H1 (cell line): ENCODE measurements around the gene DRC1. TPM values are rescaled to one million over a fixed set of nuclear protein-coding genes. Genes with fewer than 3 reads are reported as not detected.

Experiments used
- CTCF ChIA-PET: fragments of 300-600 bp; sonication (Branson Sonifier 250); formaldehyde crosslinking; loops from one replicate; lab custom pipeline; 2021; ENCODE audit not compliant: partially characterized antibody; lab: Charles Lee
- POLR2A ChIA-PET: fragments of 300-600 bp; sonication (Branson Sonifier 250); formaldehyde crosslinking; loops from one replicate; lab custom pipeline; 2021; ENCODE audit warnings: inconsistent platforms; ENCODE audit not compliant: partially characterized antibody; lab: Charles Lee
- DNase-seq, 2 experiments: peaks; one replicate each; pipeline versions ENCODE4 v3.0.0 to v3.0.0-alpha.2; 2010 to 2022; ENCODE audit warnings: low spot score in 2 of 2, low read depth in 1 of 2, mixed read lengths in 1 of 2
- FAIRE-seq: peaks from 2 replicates; lab custom pipeline; 2011; peaks lifted over from hg19 to GRCh38; lab: Jason Lieb, UNC
- H2AFZ ChIP-seq: 2 replicates; pipeline ENCODE4 v1.8.1; 2012; ENCODE audit warnings: low read length, inconsistent platforms
- H2AK5ac ChIP-seq: 2 replicates; pipeline ENCODE4 v1.6.1; 2013; ENCODE audit warnings: low read depth, low read length
- H2BK120ac ChIP-seq: replicated peaks from 2 replicates; pipeline ENCODE3; 2013; ENCODE audit warnings: low read depth, low read length, inconsistent platforms
- H2BK12ac ChIP-seq: 2 replicates; pipeline ENCODE4 v1.6.1; 2013; ENCODE audit warnings: low read depth, low read length
- H2BK15ac ChIP-seq: 2 replicates; pipeline ENCODE4 v1.6.1; 2013; ENCODE audit warnings: low read length
- H2BK20ac ChIP-seq: 2 replicates; pipeline ENCODE4 v1.6.1; 2013; ENCODE audit warnings: low read length
- H2BK5ac ChIP-seq: 2 replicates; pipeline ENCODE4 v1.6.1; 2013; ENCODE audit warnings: low read depth, low read length
- H3K14ac ChIP-seq: 2 replicates; pipeline ENCODE4 v1.6.1; 2013; ENCODE audit warnings: inconsistent platforms; ENCODE audit not compliant: insufficient read length
- H3K18ac ChIP-seq: 2 replicates; pipeline ENCODE4 v1.6.1; 2013; ENCODE audit warnings: low read length; ENCODE audit errors: extremely low read depth
- H3K23ac ChIP-seq: 2 replicates; pipeline ENCODE4 v1.6.1; 2013; ENCODE audit warnings: inconsistent platforms; ENCODE audit not compliant: insufficient read length
- H3K23me2 ChIP-seq: 2 replicates; pipeline ENCODE4 v1.6.1; 2013; ENCODE audit warnings: low read depth, low read length
- H3K27ac ChIP-seq: 2 replicates; pipeline ENCODE4 v1.6.1; 2011; ENCODE audit warnings: low read depth, low read length, inconsistent platforms
- H3K27me3 ChIP-seq, 4 experiments: replicated peaks in 1 of 4; 1 replicate in 1 of 4; 2 replicates in 3 of 4; pipeline versions ENCODE4 v1.6.1 to v1.8.1; 2011 to 2013; ENCODE audit warnings: low read length in 3 of 4, mild to moderate bottlenecking in 3 of 4, inconsistent platforms in 2 of 4, mixed read lengths in 2 of 4, moderate library complexity in 1 of 4; ENCODE audit not compliant: control insufficient read depth in 3 of 4, insufficient read depth in 3 of 4; ENCODE audit errors: extremely low read depth in 1 of 4
- H3K36me3 ChIP-seq, 4 experiments: 2 replicates each; pipeline versions ENCODE4 v1.6.1 to v1.8.1; 2011 to 2013; ENCODE audit warnings: mild to moderate bottlenecking in 4 of 4, low read length in 3 of 4, moderate library complexity in 2 of 4, control low read depth in 1 of 4, inconsistent platforms in 1 of 4; ENCODE audit not compliant: insufficient read depth in 4 of 4, control insufficient read depth in 2 of 4
- H3K4ac ChIP-seq: replicated peaks from 2 replicates; pipeline ENCODE3; 2013; ENCODE audit warnings: low read length, low read depth, mixed read lengths, inconsistent platforms; ENCODE audit not compliant: insufficient read length
- H3K4me1 ChIP-seq, 4 experiments: replicated peaks in 1 of 4; 1 replicate in 1 of 4; 2 replicates in 3 of 4; pipeline versions ENCODE4 v1.6.1 to v1.8.1; 2011 to 2013; ENCODE audit warnings: low read length in 3 of 4, inconsistent platforms in 2 of 4, mixed read lengths in 1 of 4; ENCODE audit not compliant: insufficient read depth in 4 of 4, control insufficient read depth in 3 of 4
- H3K4me2 ChIP-seq, 2 experiments: 2 replicates each; pipeline versions ENCODE4 v1.6.1 to v1.8.1; 2011 to 2013; ENCODE audit warnings: low read depth in 2 of 2, low read length in 2 of 2, control low read depth in 1 of 2, inconsistent platforms in 1 of 2, mild to moderate bottlenecking in 1 of 2; ENCODE audit not compliant: insufficient read depth in 1 of 2
- H3K4me3 ChIP-seq, 4 experiments: fragments of 200-600, 300-600 bp in 1 of 4; sonication (generic), shearing (Covaris generic), sonication (Bioruptor Twin) in 1 of 4; 2 replicates each; pipeline versions ENCODE4 v1.5.1 to v1.8.1; 2011 to 2016; ENCODE audit warnings: low read length in 4 of 4, low read depth in 3 of 4, control low read depth in 2 of 4, inconsistent platforms in 2 of 4, mild to moderate bottlenecking in 2 of 4, mixed read lengths in 1 of 4, moderate library complexity in 1 of 4; ENCODE audit not compliant: insufficient read depth in 2 of 4; ENCODE audit errors: extremely low read depth in 1 of 4
- H3K56ac ChIP-seq: replicated peaks from 2 replicates; pipeline ENCODE3; 2013; ENCODE audit warnings: low read depth, mild to moderate bottlenecking, mixed read lengths, low read length, inconsistent platforms; ENCODE audit not compliant: insufficient read length
- H3K79me1 ChIP-seq: 2 replicates; pipeline ENCODE4 v1.6.1; 2013; ENCODE audit warnings: low read depth, low read length, control low read depth
- H3K79me2 ChIP-seq, 2 experiments: 2 replicates each; pipeline versions ENCODE4 v1.6.1 to v1.8.1; 2012 to 2013; ENCODE audit warnings: low read length in 2 of 2, mild to moderate bottlenecking in 2 of 2, inconsistent platforms in 1 of 2; ENCODE audit not compliant: insufficient read depth in 2 of 2, control insufficient read depth in 1 of 2
- H3K9ac ChIP-seq, 4 experiments: replicated peaks in 1 of 4; 1 replicate in 1 of 4; 2 replicates in 3 of 4; pipeline versions ENCODE4 v1.6.1 to v1.8.1; 2011 to 2013; ENCODE audit warnings: low read depth in 3 of 4, low read length in 3 of 4, control low read depth in 2 of 4, mild to moderate bottlenecking in 2 of 4, moderate library complexity in 2 of 4, inconsistent platforms in 1 of 4; ENCODE audit errors: extremely low read depth in 1 of 4
- H3K9me3 ChIP-seq, 2 experiments: 2 replicates each; pipeline versions ENCODE4 v1.6.1 to v1.8.1; 2012 to 2013; ENCODE audit warnings: mild to moderate bottlenecking in 2 of 2, moderate library complexity in 2 of 2, control low read depth in 1 of 2, inconsistent platforms in 1 of 2, low read depth in 1 of 2, low read length in 1 of 2, mixed read lengths in 1 of 2; ENCODE audit not compliant: insufficient read depth in 2 of 2
- H4K20me1 ChIP-seq, 2 experiments: replicated peaks in 1 of 2; 2 replicates each; pipeline versions ENCODE3 to v1.8.1; 2011 to 2013; ENCODE audit warnings: inconsistent platforms in 2 of 2, low read length in 2 of 2, mild to moderate bottlenecking in 1 of 2; ENCODE audit not compliant: insufficient read depth in 2 of 2, control insufficient read depth in 1 of 2
- H4K5ac ChIP-seq: 2 replicates; pipeline ENCODE4 v1.6.1; 2013; ENCODE audit warnings: low read length, low read depth, mixed read lengths, inconsistent platforms; ENCODE audit not compliant: insufficient read length
- H4K8ac ChIP-seq: 2 replicates; pipeline ENCODE4 v1.8.0; 2013; ENCODE audit warnings: mild to moderate bottlenecking, moderate library complexity, low read length, inconsistent platforms; ENCODE audit not compliant: insufficient read depth; ENCODE audit errors: extremely low read depth
- H4K91ac ChIP-seq: replicated peaks from 2 replicates; pipeline ENCODE3; 2013; ENCODE audit warnings: low read length, mixed read lengths, inconsistent platforms; ENCODE audit not compliant: insufficient read length
- ATF3 ChIP-seq: IDR thresholded peaks from 2 replicates; pipeline ENCODE4 v1.6.1; 2011; ENCODE audit warnings: low read depth, mild to moderate bottlenecking, low read length; ENCODE audit not compliant: insufficient read depth
- BACH1 ChIP-seq: IDR thresholded peaks from 2 replicates; pipeline ENCODE4 v1.6.1; 2012; ENCODE audit warnings: low read length, improper control_type of control experiment
- BRCA1 ChIP-seq: IDR thresholded peaks from 2 replicates; pipeline ENCODE4 v1.6.1; 2012; ENCODE audit warnings: low read depth, low read length, improper control_type of control experiment
- CBX8 ChIP-seq: fragments of 300-800, 300-1000 bp; sonication (generic); IDR thresholded peaks from 2 replicates; pipeline ENCODE4 v1.7.1; 2016; ENCODE audit warnings: low read depth, low read length, borderline replicate concordance
- CTBP2 ChIP-seq: IDR thresholded peaks from 2 replicates; pipeline ENCODE4 v1.7.0; 2011; ENCODE audit warnings: borderline replicate concordance, mild to moderate bottlenecking, moderate library complexity, mixed read lengths, low read length; ENCODE audit not compliant: insufficient read depth, insufficient read length
- EGR1 ChIP-seq: IDR thresholded peaks from 2 replicates; pipeline ENCODE4 v1.6.1; 2011; ENCODE audit warnings: low read depth, low read length, borderline replicate concordance
- EZH2 ChIP-seq: fragments of 200-600 bp; sonication (generic); IDR thresholded peaks from 2 replicates; pipeline ENCODE4 v1.7.1; 2012; ENCODE audit warnings: low read depth, mild to moderate bottlenecking, moderate library complexity, low read length, inconsistent platforms; ENCODE audit not compliant: severe bottlenecking
- GTF2F1 ChIP-seq: IDR thresholded peaks from 2 replicates; pipeline ENCODE4 v1.6.1; 2012; ENCODE audit warnings: low read depth, low read length, improper control_type of control experiment, borderline replicate concordance
- KDM1A ChIP-seq: fragments of 200-600, 300-600 bp; sonication (generic); IDR thresholded peaks from 2 replicates; pipeline ENCODE4 v1.7.1; 2016; ENCODE audit warnings: mild to moderate bottlenecking, low read length, borderline replicate concordance
- KDM5A ChIP-seq: fragments of 200-600 bp; IDR thresholded peaks from 2 replicates; pipeline ENCODE4 v1.7.1; 2012; ENCODE audit warnings: mild to moderate bottlenecking, low read length, inconsistent platforms, mixed read lengths
- SAP30 ChIP-seq: fragments of 300-600 bp; sonication (generic); IDR thresholded peaks from 2 replicates; pipeline ENCODE4 v1.7.1; 2012; ENCODE audit warnings: low read length, moderate library complexity, mild to moderate bottlenecking, inconsistent platforms; ENCODE audit not compliant: insufficient read depth, insufficient replicate concordance
- SIRT6 ChIP-seq: IDR thresholded peaks from one replicate; pipeline ENCODE4 v1.7.1; 2012; ENCODE audit warnings: low read length, inconsistent platforms
- SP4 ChIP-seq: IDR thresholded peaks from 2 replicates; pipeline ENCODE4 v1.6.1; 2012; ENCODE audit warnings: low read length, inconsistent platforms
- WGBS, 2 experiments: shearing (Covaris generic) in 1 of 2; methylation state at CpG; one replicate each; pipeline versions ENCODE4 v1.1.6 to v1.1.7; 2013 to 2015; ENCODE audit warnings: low lambda C conversion rate in 2 of 2, mixed read lengths in 2 of 2, inconsistent platforms in 1 of 2, low coverage in 1 of 2, missing lambda C conversion rate in 1 of 2; ENCODE audit not compliant: insufficient replicate concordance in 2 of 2, insufficient coverage in 1 of 2, insufficient read length in 1 of 2; ENCODE audit errors: extremely low coverage in 1 of 2, missing lambda C conversion rate in 1 of 2; 5-methylcytosine and 5-hydroxymethylcytosine counted together
- polyA plus RNA-seq, 7 experiments: library from polyadenylated mRNA; depleted of rRNA in 3 of 7; stranded (reverse) in 5 of 7; unstranded in 2 of 7; fragments of >200 nt in 5 of 7; fragments of 200-250 nt in 2 of 7; gene quantifications; 1 replicate in 5 of 7; 2 replicates in 1 of 7; 4 replicates in 1 of 7; pipeline versions ENCODE4 v1.2.1 to v1.2.3, GENCODE V29; 2011 to 2013; ENCODE audit warnings: missing spikeins in 2 of 7, mixed read lengths in 2 of 7
- total RNA-seq: library from RNA; stranded (reverse); fragmentation: NEBNext Ultra II Directional; extraction: Animal tissue kit (Norgen Biotek cat#: 25700); gene quantifications from 2 replicates; pipeline ENCODE4 v1.2.1, GENCODE V29; 2021

The DRC1 gene
- total and polyA plus RNA-seq, 2 of the 8 experiments (the other 6 are each of a cell fraction or from before 2014, with no cell fraction given) = 0.08 TPM; not detected in 1

- no peak overlapping the region for H4K8ac ChIP-seq
- H3K14ac ChIP-seq = no peak overlapping the region
- no peak overlapping the region for H2BK12ac ChIP-seq
- DNase-seq (no peak), FAIRE-seq (no peak)
- H4K20me1 ChIP-seq = no peaks in the 10 kb centered on the region
- H3K4me2 ChIP-seq = no peak overlapping the region
- no peak overlapping the region for H2AK5ac ChIP-seq
- H3K4ac ChIP-seq = no peak overlapping the region
- H3K27ac ChIP-seq = no peak overlapping the region
- no peaks in the 10 kb centered on the region for H3K9me3 ChIP-seq
- no peak overlapping the region for H3K56ac ChIP-seq
- no peaks in the 10 kb centered on the region for H3K23me2 ChIP-seq
- WGBS, 2 experiments = 78% methylated on average over 3 of the region's 3 CpGs; no CpG with 5 or more reads in 1 of the 2 experiments
- H3K27me3 ChIP-seq = no peaks in the 10 kb centered on the region
- no peak overlapping the region for H2BK20ac ChIP-seq
- H3K9ac ChIP-seq = no peak overlapping the region
- no peaks in the 10 kb centered on the region for H3K79me1 ChIP-seq
- no peak overlapping the region for H3K18ac ChIP-seq
- H4K5ac ChIP-seq = no peak overlapping the region
- H3K23ac ChIP-seq = no peak overlapping the region
- no peak overlapping the region for H4K91ac ChIP-seq
- no peak overlapping the region for H2BK120ac ChIP-seq
- no peaks in the 10 kb centered on the region for H3K36me3 ChIP-seq
- H3K4me1 ChIP-seq = no peaks in the 10 kb centered on the region
- H2BK5ac ChIP-seq = no peak overlapping the region
- CTCF ChIA-PET = interaction anchor here (0.7 to 1.3 kb wide), 5 partner anchors 11 to 28 kb away, joined by 3 to 7 read pairs (median 4); no protein-coding TSS in a partner anchor
- no peak overlapping the region for H2BK15ac ChIP-seq
- H3K4me3 ChIP-seq = no peak overlapping the region
- H2AFZ ChIP-seq = no peak overlapping the region; the same call in 1 of the 2 replicates
- H3K79me2 ChIP-seq = no peaks in the 10 kb centered on the region
- POLR2A ChIA-PET = no interaction called here
- TF ChIP-seq EZH2 (no peak), EGR1 (no peak), BACH1 (no peak), BRCA1 (no peak), CBX8 (no peak), KDM1A (no peak), SAP30 (no peak), SIRT6 (no peak), KDM5A (no peak), CTBP2 (no peak), GTF2F1 (no peak), SP4 (no peak), ATF3 (no peak)
Measured at GRCh38 chr2:26442707-26443106, 41.0 kb downstream of the DRC1 start.
